ENCODE data around the gene ABHD2.
"Not testable (repeated sequence)": the region's sequence is repeated elsewhere in the genome, so short reads cannot be mapped to it uniquely, and the experiment has no call there.

The ABHD2 gene

GRCh38 chr15:89248584-89248983 lies 160.3 kb downstream of the ABHD2 start:
- no peak overlapping the region for H3K4me3 ChIP-seq (ENCODE audit: low read depth in 1 of 2, low read length in 2 of 2)
- no peaks in the 10 kb centered on the region for H3K9me3 ChIP-seq (ENCODE audit: control insufficient read depth in 1 of 2, low read length in 2 of 2)
- H3K27me3 ChIP-seq (ENCODE audit: low read depth, low read length): no peaks in the 10 kb centered on the region
- H3K27ac ChIP-seq (ENCODE audit: low read length): no peak overlapping the region
- H3K4me1 ChIP-seq (ENCODE audit: control insufficient read depth in 1 of 2, insufficient read depth in 2 of 2, low read length in 2 of 2): peaks cover 5 to 8% of the 10 kb centered on the region in 2 donors
- no peaks in the 10 kb centered on the region for H3K36me3 ChIP-seq (ENCODE audit: control insufficient read depth in 1 of 2, insufficient read depth in 2 of 2, low read length in 2 of 2)

GRCh38 chr15:89250142-89250541 lies 161.9 kb downstream of the ABHD2 start:
- H3K27me3 ChIP-seq (ENCODE audit: low read depth, low read length): not testable (repeated sequence)

More at GRCh38 chr15:89250142-89250541, 161.9 kb downstream of the ABHD2 start:
- not testable (repeated sequence) for H3K27ac ChIP-seq (ENCODE audit: low read length); H3K4me1 ChIP-seq (ENCODE audit: control insufficient read depth in 1 of 2, insufficient read depth in 2 of 2, low read length in 2 of 2); H3K9me3 ChIP-seq (ENCODE audit: control insufficient read depth in 1 of 2, low read length in 2 of 2); H3K4me3 ChIP-seq (ENCODE audit: low read depth in 1 of 2, low read length in 2 of 2); H3K36me3 ChIP-seq (ENCODE audit: control insufficient read depth in 1 of 2, insufficient read depth in 2 of 2, low read length in 2 of 2)
